Tibial nerve (tissue), 4 donors: ENCODE results near the gene DHX16. TPM values are rescaled to one million over a fixed set of nuclear protein-coding genes. Genes with fewer than 3 reads are reported as not detected.

Source experiments
- DNase-seq, 2 donors: peaks; one replicate each; pipeline ENCODE4 v3.0.0-alpha.2; 2019; ENCODE audit warnings: low spot score in 2 of 2
- H3K27ac ChIP-seq, 4 donors: fragments of 200-600 bp; sonication (generic) in 3 of 4; one replicate each; pipeline ENCODE4 v1.5.1; 2017 to 2019; ENCODE audit warnings: mild to moderate bottlenecking in 1 of 4
- H3K27me3 ChIP-seq, 2 donors: fragments of 200-600 bp; sonication (generic) in 1 of 2; one replicate each; pipeline versions ENCODE4 v1.5.1 to v1.6.0; 2017 to 2019
- H3K36me3 ChIP-seq, 3 donors: fragments of 200-600 bp; sonication (generic); one replicate each; pipeline ENCODE4 v1.5.1; 2018 to 2019
- H3K4me1 ChIP-seq, 4 donors: fragments of 200-600 bp; sonication (generic) in 3 of 4; one replicate each; pipeline ENCODE4 v1.5.1; 2017 to 2019
- H3K4me3 ChIP-seq, 4 donors: fragments of 200-600 bp; sonication (generic) in 3 of 4; one replicate each; pipeline ENCODE4 v1.5.1; 2017 to 2019; ENCODE audit warnings: mild to moderate bottlenecking in 1 of 4, moderate library complexity in 1 of 4
- H3K9me3 ChIP-seq, 4 donors: fragments of 200-600 bp; sonication (generic) in 3 of 4; one replicate each; pipeline ENCODE4 v1.5.1; 2017 to 2019
- EP300 ChIP-seq, 2 donors: sonication (generic); formaldehyde crosslinking; IDR thresholded peaks; one replicate each; pipeline ENCODE4 v1.6.1; 2017; ENCODE audit warnings: antibody characterized with exemption in 2 of 2, mild to moderate bottlenecking in 1 of 2
- POLR2A ChIP-seq, 2 donors: fragments of 450-650 bp; IDR thresholded peaks; one replicate each; pipeline ENCODE4 v1.6.1; 2017; ENCODE audit warnings: antibody characterized with exemption in 2 of 2, mild to moderate bottlenecking in 2 of 2, moderate library complexity in 2 of 2
- WGBS, 2 donors: methylation state at CpG; one replicate each; pipeline ENCODE4 v1.1.5; 2018; 5-methylcytosine and 5-hydroxymethylcytosine counted together
- total RNA-seq, 4 donors: library from RNA; depleted of rRNA; stranded (reverse); fragments of >200 nt; gene quantifications; one replicate each; pipeline ENCODE4 v1.1.0, GENCODE V29; 2016
- TF ChIP-seq, protein P1 (sequence below), 5 experiments: fragments of 200-600 bp in 3 of 5; fragments of 450-650 bp in 2 of 5; sonication (generic) in 3 of 5; IDR thresholded peaks; one replicate each; pipeline ENCODE4 v1.5.1; 2016 to 2019; ENCODE audit warnings: antibody characterized with exemption in 5 of 5, mild to moderate bottlenecking in 3 of 5, moderate library complexity in 2 of 5

Gene DHX16
- total RNA-seq, 4 donors from 2014 or later, result 22.7 to 40.2 (median 29.2) TPM

DNA sequence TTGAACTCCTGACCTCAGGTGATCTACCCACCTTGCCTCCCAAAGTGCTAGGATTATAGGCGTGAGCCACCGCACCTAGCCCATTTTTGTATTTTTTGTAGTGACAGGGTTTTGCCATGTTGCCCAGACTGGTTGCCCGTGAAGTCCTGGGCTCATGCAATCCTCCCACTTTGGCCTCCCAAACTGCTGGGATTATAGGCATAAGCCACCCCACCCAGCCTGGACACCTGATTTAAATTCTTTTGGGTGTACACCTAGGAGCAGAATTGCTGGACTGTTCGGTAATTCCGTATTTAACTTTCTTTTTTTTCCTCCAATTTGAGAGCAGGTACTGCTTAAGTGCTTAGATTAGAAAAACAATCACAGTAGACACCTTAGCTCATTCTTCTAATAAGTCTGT lies 23.6 kb upstream of the DHX16 start:
- H3K27ac ChIP-seq, result peak overlapping the region in 1 of 4 donors; percentile 3
- H3K4me3 ChIP-seq, result no peak overlapping the region
- DNase-seq, result no peak
- H3K36me3 ChIP-seq, result peaks cover 0 to 24% (median 3%) of the 10 kb centered on the region in 3 donors
- 98% methylated on average over 5 of the region's 5 CpGs for WGBS, 2 donors
- no peaks in the 10 kb centered on the region for H3K27me3 ChIP-seq
- H3K9me3 ChIP-seq, result no peaks in the 10 kb centered on the region
- H3K4me1 ChIP-seq, result peaks cover 0 to 15% (median 2%) of the 10 kb centered on the region in 4 donors
- TF ChIP-seq POLR2A (IDR thresholded peaks at IDR 0.05), result no peak
- no peak for TF ChIP-seq EP300 (IDR thresholded peaks at IDR 0.05)
- TF ChIP-seq, protein P1, sequence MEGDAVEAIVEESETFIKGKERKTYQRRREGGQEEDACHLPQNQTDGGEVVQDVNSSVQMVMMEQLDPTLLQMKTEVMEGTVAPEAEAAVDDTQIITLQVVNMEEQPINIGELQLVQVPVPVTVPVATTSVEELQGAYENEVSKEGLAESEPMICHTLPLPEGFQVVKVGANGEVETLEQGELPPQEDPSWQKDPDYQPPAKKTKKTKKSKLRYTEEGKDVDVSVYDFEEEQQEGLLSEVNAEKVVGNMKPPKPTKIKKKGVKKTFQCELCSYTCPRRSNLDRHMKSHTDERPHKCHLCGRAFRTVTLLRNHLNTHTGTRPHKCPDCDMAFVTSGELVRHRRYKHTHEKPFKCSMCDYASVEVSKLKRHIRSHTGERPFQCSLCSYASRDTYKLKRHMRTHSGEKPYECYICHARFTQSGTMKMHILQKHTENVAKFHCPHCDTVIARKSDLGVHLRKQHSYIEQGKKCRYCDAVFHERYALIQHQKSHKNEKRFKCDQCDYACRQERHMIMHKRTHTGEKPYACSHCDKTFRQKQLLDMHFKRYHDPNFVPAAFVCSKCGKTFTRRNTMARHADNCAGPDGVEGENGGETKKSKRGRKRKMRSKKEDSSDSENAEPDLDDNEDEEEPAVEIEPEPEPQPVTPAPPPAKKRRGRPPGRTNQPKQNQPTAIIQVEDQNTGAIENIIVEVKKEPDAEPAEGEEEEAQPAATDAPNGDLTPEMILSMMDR (IDR thresholded peaks at IDR 0.05), result no peak

DNA sequence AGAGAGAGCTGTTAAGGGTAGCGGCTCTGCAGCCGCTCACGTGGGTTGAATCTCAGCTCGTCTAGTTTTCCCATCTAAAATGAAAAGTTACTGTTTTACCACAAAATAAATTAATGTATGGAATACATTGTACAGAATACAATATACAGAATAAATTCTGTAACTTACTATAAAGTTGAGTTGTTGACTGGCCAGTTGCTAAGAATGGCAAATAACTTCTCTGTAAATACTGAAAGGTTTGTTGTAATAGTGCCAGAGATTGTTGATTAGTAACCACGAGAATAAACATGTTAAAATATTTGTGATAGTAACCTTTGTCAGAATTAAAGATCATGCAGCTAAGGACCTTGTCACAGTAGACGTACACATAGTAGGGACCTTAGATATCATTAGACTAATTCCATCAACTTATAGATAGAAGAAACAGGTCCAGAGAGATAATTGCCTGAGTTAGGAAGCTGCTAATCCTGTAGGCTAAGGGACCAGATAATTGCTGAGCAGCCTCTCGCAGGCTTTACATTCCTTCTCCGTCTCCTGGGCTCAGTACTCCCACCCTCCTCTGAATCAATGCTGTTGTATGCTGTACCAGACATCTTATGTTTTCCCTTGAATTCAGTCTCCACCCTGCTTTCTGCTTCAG lies 18.5 kb upstream of the DHX16 start:
- H3K4me1 ChIP-seq, result peaks cover 0 to 51% (median 29%) of the 10 kb centered on the region in 4 donors
- no peaks in the 10 kb centered on the region for H3K27me3 ChIP-seq
- H3K9me3 ChIP-seq, result no peaks in the 10 kb centered on the region
- no peak for DNase-seq
- 10 to 11% methylated on average over 8 of the region's 8 CpGs for WGBS, 2 donors
- H3K36me3 ChIP-seq, result no peaks in the 10 kb centered on the region
- peak overlapping the region; percentile 40 to 99 (median 86) for H3K27ac ChIP-seq
- TF ChIP-seq, protein P1 (IDR thresholded peaks at IDR 0.05), result no peak
- H3K4me3 ChIP-seq, result peak overlapping the region; percentile 47 to 79 (median 68)

DNA sequence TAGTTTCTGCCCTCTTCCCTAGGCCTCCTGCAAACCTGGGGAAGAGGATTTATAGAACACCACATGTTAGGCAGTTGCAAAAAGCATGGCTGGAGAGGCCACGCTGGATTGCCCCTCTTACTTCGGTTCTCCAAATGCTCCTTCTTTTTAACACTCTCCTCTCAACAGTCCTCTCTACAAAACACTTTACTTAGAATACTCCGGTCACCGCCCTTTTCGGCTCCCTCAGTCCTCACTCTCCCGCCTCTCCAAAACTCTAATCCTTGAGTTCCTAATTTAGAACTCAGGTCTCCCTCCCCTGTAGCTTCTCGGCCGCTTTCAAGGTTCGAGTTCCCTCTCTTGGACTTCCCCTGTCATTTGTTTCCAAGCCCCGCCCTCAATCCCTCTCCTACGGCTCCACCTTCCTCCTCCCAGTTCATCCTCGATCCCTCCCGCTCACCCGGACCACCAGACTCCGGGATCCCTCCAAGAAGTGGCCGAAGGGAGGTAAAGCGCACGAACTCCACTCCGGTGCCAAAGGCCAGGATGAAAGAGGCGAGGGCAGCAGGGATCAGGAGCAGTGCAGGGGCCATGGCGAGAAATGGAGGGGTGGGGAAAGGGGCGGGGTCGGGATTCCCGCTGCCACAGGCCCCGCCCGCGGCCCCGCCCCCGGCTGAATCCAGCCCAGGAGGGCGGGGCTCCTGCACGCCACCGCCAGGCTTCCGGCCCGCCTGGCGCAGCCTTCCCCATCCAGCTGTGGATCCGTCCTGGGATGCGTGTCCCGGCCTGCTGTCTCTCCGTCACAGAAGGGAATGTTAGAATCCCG lies 17.8 kb upstream of the DHX16 start, which contains the start of gene NRM:
NRM (minus strand) TSS at position 582 of the 805 bp plus-strand sequence; CDS start at position 572, 10 bp downstream.
- Histone ChIP-seq H3K4me3 (peak within 1 kb of the TSS; percentile 47 to 79 (median 68)), H3K27me3 (no peaks in the 10 kb centered on the region), H3K27ac (peak within 1 kb of the TSS; percentile 40 to 99 (median 86)), H3K9me3 (no peaks in the 10 kb centered on the region), H3K36me3 (no peaks in the 10 kb centered on the region), H3K4me1 (peaks cover 0 to 56% (median 32%) of the 10 kb centered on the region in 4 donors)
- WGBS, 2 donors, result 0 to 1% methylated on average over 31 of the region's 40 CpGs
- DNase-seq, result peak; percentile 77 to 86
- peak; percentile 50 to 61 for TF ChIP-seq EP300 (IDR thresholded peaks at IDR 0.05)
- TF ChIP-seq, protein P1 (IDR thresholded peaks at IDR 0.05), result peak in 3 of 5 experiments; percentile 5 to 20 (median 9)
- peak in 1 of 2 donors; percentile 49 for TF ChIP-seq POLR2A (IDR thresholded peaks at IDR 0.05)

DNA sequence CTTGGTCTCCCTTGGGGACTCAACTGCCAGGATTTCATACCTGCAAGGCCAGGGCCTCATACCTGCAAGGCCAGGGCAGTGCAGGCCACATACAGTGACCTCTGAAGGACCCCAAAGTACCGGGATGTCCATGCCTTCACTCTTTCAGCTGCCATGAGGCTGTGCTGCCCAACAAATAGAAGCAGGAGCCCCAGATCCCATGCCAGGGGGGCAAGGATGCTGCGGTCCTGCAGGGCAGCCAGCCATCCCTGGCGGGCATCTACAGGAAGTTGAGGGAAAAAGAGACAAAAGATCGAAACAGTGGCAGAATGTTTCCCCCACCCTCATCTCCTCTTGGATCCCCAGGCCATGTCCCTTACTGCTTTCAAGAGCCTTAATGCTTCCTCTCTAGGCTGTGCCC lies 17.2 kb upstream of the DHX16 start:
- Histone ChIP-seq H3K27ac (peak overlapping the region; percentile 40 to 99 (median 86)), H3K9me3 (no peaks in the 10 kb centered on the region), H3K4me3 (peak overlapping the region; percentile 47 to 79 (median 68)), H3K4me1 (peaks cover 0 to 56% (median 35%) of the 10 kb centered on the region in 4 donors), H3K27me3 (no peaks in the 10 kb centered on the region), H3K36me3 (no peaks in the 10 kb centered on the region)
- WGBS, 2 donors, result 20% methylated on average over 4 of the region's 4 CpGs
- DNase-seq, result no peak
- TF ChIP-seq EP300 (IDR thresholded peaks at IDR 0.05) (no peak), POLR2A (IDR thresholded peaks at IDR 0.05) (no peak)

DNA sequence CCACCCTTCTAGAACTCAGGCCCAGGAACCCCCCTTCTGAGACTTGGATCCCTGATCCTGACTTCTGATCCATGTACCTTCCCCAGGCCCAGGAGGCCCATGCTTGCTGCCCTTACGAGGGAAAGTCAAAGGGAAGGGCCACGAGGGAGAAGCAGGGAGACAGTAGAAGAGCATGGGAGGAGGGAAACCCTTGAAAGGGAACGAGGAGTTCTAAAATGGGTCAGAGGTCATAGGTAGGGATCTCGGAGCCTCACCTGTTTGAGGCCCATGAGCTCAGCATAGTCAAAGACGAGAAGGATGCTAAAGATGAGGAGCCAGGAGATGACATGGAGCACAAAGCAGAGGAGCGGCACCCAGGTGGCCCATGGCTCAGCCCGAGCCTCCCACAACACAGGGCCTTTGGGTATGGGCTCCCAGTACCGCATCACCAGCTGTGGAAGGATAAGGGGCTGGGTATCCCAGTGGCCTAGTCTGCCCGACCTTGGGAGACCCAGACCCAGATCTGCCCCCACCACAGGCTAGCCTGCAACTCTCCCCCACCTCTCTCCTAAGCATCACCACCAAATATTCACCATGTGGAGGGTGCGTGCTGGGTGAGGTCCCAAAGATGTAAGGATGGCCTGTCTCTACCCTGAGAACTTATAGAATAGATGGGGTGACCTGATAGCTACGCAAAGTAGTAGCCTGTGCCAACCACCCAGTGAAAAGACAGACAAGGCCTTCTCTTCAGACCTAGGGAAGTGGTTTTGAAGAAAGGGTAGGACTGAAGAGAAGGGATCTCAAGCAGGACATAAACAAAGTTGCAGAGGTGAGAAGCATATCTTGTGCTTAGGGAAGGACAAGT lies 16.4 kb upstream of the DHX16 start:
- WGBS, 2 donors, result 83 to 86% methylated on average over 11 of the region's 11 CpGs
- H3K27ac ChIP-seq, result peak overlapping the region in 3 of 4 donors; percentile 97 to 99 (median 99)
- TF ChIP-seq POLR2A (IDR thresholded peaks at IDR 0.05), result no peak
- TF ChIP-seq EP300 (IDR thresholded peaks at IDR 0.05), result no peak
- TF ChIP-seq, protein P1 (IDR thresholded peaks at IDR 0.05), result no peak

More for the DNA sequence above, 16.4 kb upstream of the DHX16 start:
- no peak overlapping the region for H3K4me3 ChIP-seq
- H3K27me3 ChIP-seq, result no peaks in the 10 kb centered on the region
- no peaks in the 10 kb centered on the region for H3K9me3 ChIP-seq
- H3K4me1 ChIP-seq, result peaks cover 0 to 59% (median 38%) of the 10 kb centered on the region in 4 donors
- no peaks in the 10 kb centered on the region for H3K36me3 ChIP-seq
- no peak for DNase-seq
